Activated CD4-positive, CD25-positive, alpha-beta regulatory T cell (primary cell): Measurements from ENCODE around the gene NCAPG2.
A peak's percentile ranks its signal among the peaks of the same experiment; 100 is the strongest.

Experiments used
- DNase-seq, 4 experiments: peaks; one replicate each; lab custom pipeline; 2025; lab: John Stamatoyannopoulos, UW

NCAPG2 gene

GRCh38 chr7:158602041-158602440 lies 102.6 kb downstream of the NCAPG2 start:
- DNase-seq: no peak

GRCh38 chr7:158601090-158601489 lies 103.5 kb downstream of the NCAPG2 start:
- no peak for DNase-seq

- DNase-seq: no peak
Observed at GRCh38 chr7:158596745-158597144, 107.9 kb downstream of the NCAPG2 start.

- no peak for DNase-seq
Observed at GRCh38 chr7:158596309-158596708, 108.3 kb downstream of the NCAPG2 start.

- DNase-seq: no peak
Observed at GRCh38 chr7:158595068-158595467, 109.5 kb downstream of the NCAPG2 start.

GRCh38 chr7:158592541-158592940 lies 112.1 kb downstream of the NCAPG2 start:
- no peak for DNase-seq

GRCh38 chr7:158591944-158592343 lies 112.7 kb downstream of the NCAPG2 start:
- DNase-seq: no peak

GRCh38 chr7:158590181-158590530 lies 114.4 kb downstream of the NCAPG2 start:
- no peak for DNase-seq

- no peak for DNase-seq
Observed at GRCh38 chr7:158589653-158590052, 115.0 kb downstream of the NCAPG2 start.

GRCh38 chr7:158588878-158589442 lies 115.6 kb downstream of the NCAPG2 start:
- DNase-seq: no peak

GRCh38 chr7:158588085-158588877 lies 116.3 kb downstream of the NCAPG2 start:
- DNase-seq: no peak

- peak in 3 of 4 experiments; percentile 21 to 40 (median 38) for DNase-seq
Observed at GRCh38 chr7:158587162-158588084, 117.2 kb downstream of the NCAPG2 start, which contains the start of gene PTPRN2. PTPRN2 (minus strand) TSS chr7:158587823.

GRCh38 chr7:158586499-158587161 lies 118.0 kb downstream of the NCAPG2 start:
- DNase-seq: no peak

- DNase-seq: no peak
Observed at GRCh38 chr7:158585721-158586498, 118.7 kb downstream of the NCAPG2 start.

GRCh38 chr7:158584407-158584806 lies 120.2 kb downstream of the NCAPG2 start:
- DNase-seq: no peak

- no peak for DNase-seq
Observed at GRCh38 chr7:158583810-158584209, 120.8 kb downstream of the NCAPG2 start.

GRCh38 chr7:158583143-158583542 lies 121.5 kb downstream of the NCAPG2 start:
- no peak for DNase-seq

GRCh38 chr7:158582089-158582456 lies 122.5 kb downstream of the NCAPG2 start:
- DNase-seq: no peak

- no peak for DNase-seq
Observed at GRCh38 chr7:158581440-158582088, 123.0 kb downstream of the NCAPG2 start.
